Measurements from ENCODE around the gene CAMK2A.

GRCh38 chr5:150323092-150323491 lies 33.5 kb upstream of the CAMK2A start:
- TF ChIP-seq, protein P1, sequence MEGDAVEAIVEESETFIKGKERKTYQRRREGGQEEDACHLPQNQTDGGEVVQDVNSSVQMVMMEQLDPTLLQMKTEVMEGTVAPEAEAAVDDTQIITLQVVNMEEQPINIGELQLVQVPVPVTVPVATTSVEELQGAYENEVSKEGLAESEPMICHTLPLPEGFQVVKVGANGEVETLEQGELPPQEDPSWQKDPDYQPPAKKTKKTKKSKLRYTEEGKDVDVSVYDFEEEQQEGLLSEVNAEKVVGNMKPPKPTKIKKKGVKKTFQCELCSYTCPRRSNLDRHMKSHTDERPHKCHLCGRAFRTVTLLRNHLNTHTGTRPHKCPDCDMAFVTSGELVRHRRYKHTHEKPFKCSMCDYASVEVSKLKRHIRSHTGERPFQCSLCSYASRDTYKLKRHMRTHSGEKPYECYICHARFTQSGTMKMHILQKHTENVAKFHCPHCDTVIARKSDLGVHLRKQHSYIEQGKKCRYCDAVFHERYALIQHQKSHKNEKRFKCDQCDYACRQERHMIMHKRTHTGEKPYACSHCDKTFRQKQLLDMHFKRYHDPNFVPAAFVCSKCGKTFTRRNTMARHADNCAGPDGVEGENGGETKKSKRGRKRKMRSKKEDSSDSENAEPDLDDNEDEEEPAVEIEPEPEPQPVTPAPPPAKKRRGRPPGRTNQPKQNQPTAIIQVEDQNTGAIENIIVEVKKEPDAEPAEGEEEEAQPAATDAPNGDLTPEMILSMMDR (IDR thresholded peaks at IDR 0.05; ENCODE audit: insufficient read depth, low read length): no peak
- no peak for TF ChIP-seq POLR2AphosphoS5 (IDR thresholded peaks at IDR 0.05; ENCODE audit: low read depth)
- TF ChIP-seq, protein P2, sequence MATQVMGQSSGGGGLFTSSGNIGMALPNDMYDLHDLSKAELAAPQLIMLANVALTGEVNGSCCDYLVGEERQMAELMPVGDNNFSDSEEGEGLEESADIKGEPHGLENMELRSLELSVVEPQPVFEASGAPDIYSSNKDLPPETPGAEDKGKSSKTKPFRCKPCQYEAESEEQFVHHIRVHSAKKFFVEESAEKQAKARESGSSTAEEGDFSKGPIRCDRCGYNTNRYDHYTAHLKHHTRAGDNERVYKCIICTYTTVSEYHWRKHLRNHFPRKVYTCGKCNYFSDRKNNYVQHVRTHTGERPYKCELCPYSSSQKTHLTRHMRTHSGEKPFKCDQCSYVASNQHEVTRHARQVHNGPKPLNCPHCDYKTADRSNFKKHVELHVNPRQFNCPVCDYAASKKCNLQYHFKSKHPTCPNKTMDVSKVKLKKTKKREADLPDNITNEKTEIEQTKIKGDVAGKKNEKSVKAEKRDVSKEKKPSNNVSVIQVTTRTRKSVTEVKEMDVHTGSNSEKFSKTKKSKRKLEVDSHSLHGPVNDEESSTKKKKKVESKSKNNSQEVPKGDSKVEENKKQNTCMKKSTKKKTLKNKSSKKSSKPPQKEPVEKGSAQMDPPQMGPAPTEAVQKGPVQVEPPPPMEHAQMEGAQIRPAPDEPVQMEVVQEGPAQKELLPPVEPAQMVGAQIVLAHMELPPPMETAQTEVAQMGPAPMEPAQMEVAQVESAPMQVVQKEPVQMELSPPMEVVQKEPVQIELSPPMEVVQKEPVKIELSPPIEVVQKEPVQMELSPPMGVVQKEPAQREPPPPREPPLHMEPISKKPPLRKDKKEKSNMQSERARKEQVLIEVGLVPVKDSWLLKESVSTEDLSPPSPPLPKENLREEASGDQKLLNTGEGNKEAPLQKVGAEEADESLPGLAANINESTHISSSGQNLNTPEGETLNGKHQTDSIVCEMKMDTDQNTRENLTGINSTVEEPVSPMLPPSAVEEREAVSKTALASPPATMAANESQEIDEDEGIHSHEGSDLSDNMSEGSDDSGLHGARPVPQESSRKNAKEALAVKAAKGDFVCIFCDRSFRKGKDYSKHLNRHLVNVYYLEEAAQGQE (IDR thresholded peaks at IDR 0.05; ENCODE audit: insufficient replicate concordance, low read depth): no peak
